ENCODE measurements around the gene SAFB. TPM values are rescaled to one million over a fixed set of nuclear protein-coding genes. Genes with fewer than 3 reads are reported as not detected.

The SAFB gene
- total RNA-seq, 1 donor: 33.7 TPM

- Histone ChIP-seq H4K20me1 (ENCODE audit: insufficient read depth, low read length) (no peaks in the 10 kb centered on the region), H3K4me1 (ENCODE audit: insufficient read depth, low read length) (peaks cover 12% of the 10 kb centered on the region), H3K79me2 (ENCODE audit: insufficient read depth, low read length) (peaks cover 12% of the 10 kb centered on the region), H3K27ac (ENCODE audit: low read depth, low read length) (no peak overlapping the region), H3K4me3 (ENCODE audit: insufficient read depth, low read length) (no peak overlapping the region), H3K36me3 (ENCODE audit: insufficient read depth, low read length) (no peaks in the 10 kb centered on the region), H3K27me3 (ENCODE audit: insufficient read depth, low read length) (no peaks in the 10 kb centered on the region), H3K4me2 (ENCODE audit: insufficient read depth, low read length) (no peak overlapping the region), H3K9me3 (ENCODE audit: low read depth, low read length) (no peaks in the 10 kb centered on the region), H2AFZ (ENCODE audit: low read length) (no peak overlapping the region)
- peak; percentile 68 for DNase-seq (ENCODE audit: insufficient read length, low spot score, missing footprints)
- no peak for TF ChIP-seq CTCF (IDR thresholded peaks at IDR 0.05; ENCODE audit: extremely low read depth, low read depth, low read length)
Measured at GRCh38 chr19:5677580-5677979, 54.7 kb downstream of the SAFB start.

- H3K27me3 ChIP-seq (ENCODE audit: insufficient read depth, low read length): no peaks in the 10 kb centered on the region
- H3K4me2 ChIP-seq (ENCODE audit: insufficient read depth, low read length): no peak overlapping the region
- no peak overlapping the region for H2AFZ ChIP-seq (ENCODE audit: low read length)
- H3K36me3 ChIP-seq (ENCODE audit: insufficient read depth, low read length): no peaks in the 10 kb centered on the region
- H4K20me1 ChIP-seq (ENCODE audit: insufficient read depth, low read length): no peaks in the 10 kb centered on the region
- peaks cover 12% of the 10 kb centered on the region for H3K4me1 ChIP-seq (ENCODE audit: insufficient read depth, low read length)
- H3K9me3 ChIP-seq (ENCODE audit: low read depth, low read length): no peaks in the 10 kb centered on the region
- DNase-seq (ENCODE audit: insufficient read length, low spot score, missing footprints): no peak
- no peak overlapping the region for H3K4me3 ChIP-seq (ENCODE audit: insufficient read depth, low read length)
- H3K79me2 ChIP-seq (ENCODE audit: insufficient read depth, low read length): peaks cover 12% of the 10 kb centered on the region
- TF ChIP-seq CTCF (IDR thresholded peaks at IDR 0.05; ENCODE audit: extremely low read depth, low read depth, low read length): no peak
- H3K27ac ChIP-seq (ENCODE audit: low read depth, low read length): no peak overlapping the region
Measured at GRCh38 chr19:5678071-5678718, 55.3 kb downstream of the SAFB start.

- Histone ChIP-seq H2AFZ (ENCODE audit: low read length) (peak overlapping the region; percentile 87), H3K27me3 (ENCODE audit: insufficient read depth, low read length) (no peaks in the 10 kb centered on the region), H3K4me2 (ENCODE audit: insufficient read depth, low read length) (peak overlapping the region; percentile 90), H3K4me3 (ENCODE audit: insufficient read depth, low read length) (peak overlapping the region; percentile 99), H4K20me1 (ENCODE audit: insufficient read depth, low read length) (no peaks in the 10 kb centered on the region), H3K4me1 (ENCODE audit: insufficient read depth, low read length) (peaks cover 12% of the 10 kb centered on the region), H3K36me3 (ENCODE audit: insufficient read depth, low read length) (no peaks in the 10 kb centered on the region), H3K79me2 (ENCODE audit: insufficient read depth, low read length) (peaks cover 12% of the 10 kb centered on the region), H3K9me3 (ENCODE audit: low read depth, low read length) (no peaks in the 10 kb centered on the region), H3K27ac (ENCODE audit: low read depth, low read length) (peak overlapping the region; percentile 92)
- TF ChIP-seq CTCF (IDR thresholded peaks at IDR 0.05; ENCODE audit: extremely low read depth, low read depth, low read length): no peak
- peak; percentile 87 for DNase-seq (ENCODE audit: insufficient read length, low spot score, missing footprints)
Measured at GRCh38 chr19:5679289-5680083, 56.6 kb downstream of the SAFB start.

GRCh38 chr19:5680084-5680436 lies 57.2 kb downstream of the SAFB start:
- Histone ChIP-seq H3K27me3 (ENCODE audit: insufficient read depth, low read length) (no peaks in the 10 kb centered on the region), H3K4me1 (ENCODE audit: insufficient read depth, low read length) (peaks cover 12% of the 10 kb centered on the region), H2AFZ (ENCODE audit: low read length) (peak overlapping the region; percentile 87), H3K36me3 (ENCODE audit: insufficient read depth, low read length) (no peaks in the 10 kb centered on the region), H3K27ac (ENCODE audit: low read depth, low read length) (peak overlapping the region; percentile 92), H3K9me3 (ENCODE audit: low read depth, low read length) (no peaks in the 10 kb centered on the region), H3K79me2 (ENCODE audit: insufficient read depth, low read length) (peaks cover 12% of the 10 kb centered on the region), H3K4me3 (ENCODE audit: insufficient read depth, low read length) (peak overlapping the region; percentile 99), H4K20me1 (ENCODE audit: insufficient read depth, low read length) (no peaks in the 10 kb centered on the region), H3K4me2 (ENCODE audit: insufficient read depth, low read length) (peak overlapping the region; percentile 90)
- no peak for DNase-seq (ENCODE audit: insufficient read length, low spot score, missing footprints)
- TF ChIP-seq CTCF (IDR thresholded peaks at IDR 0.05; ENCODE audit: extremely low read depth, low read depth, low read length): no peak

All from osteoblast (primary cell).